Right lobe of liver (tissue), 6 donors: ENCODE data around the gene ZFAND2B. TPM values are rescaled to one million over a fixed set of nuclear protein-coding genes. Genes with fewer than 3 reads are reported as not detected.
"Not testable (repeated sequence)": the region's sequence is repeated elsewhere in the genome, so short reads cannot be mapped to it uniquely, and the experiment has no call there.

Source experiments
- ATAC-seq, 4 donors: fragments of 200-7000 bp; cut with Tn5 transposase; one replicate each; pipeline ENCODE4 v1.9.1; 2020; ENCODE audit warnings: mild to moderate bottlenecking in 4 of 4, moderate library complexity in 4 of 4
- DNase-seq, 3 donors: peaks; one replicate each; pipeline ENCODE4 v3.0.0-alpha.2; 2020
- H3K27ac ChIP-seq, 3 donors: fragments of 200-600 bp; one replicate each; pipeline ENCODE4 v1.8.0; 2022
- H3K27me3 ChIP-seq, 2 donors: fragments of 200-600 bp; one replicate each; pipeline ENCODE4 v1.8.0; 2022
- H3K36me3 ChIP-seq, 4 donors: fragments of 200-600 bp; sonication (generic) in 1 of 4; one replicate each; pipeline versions ENCODE4 v1.5.1 to v1.8.0; 2017 to 2022; ENCODE audit warnings: control low read depth in 1 of 4
- H3K4me1 ChIP-seq, 4 donors: fragments of 200-600 bp; sonication (generic) in 1 of 4; one replicate each; pipeline versions ENCODE4 v1.5.1 to v1.8.0; 2017 to 2022; ENCODE audit warnings: control low read depth in 1 of 4
- H3K4me3 ChIP-seq, 3 donors: fragments of 200-600 bp; one replicate each; pipeline ENCODE4 v1.8.0; 2022
- H3K9me3 ChIP-seq, 4 donors: fragments of 200-600 bp; sonication (generic) in 1 of 4; one replicate each; pipeline versions ENCODE4 v1.5.1 to v1.8.0; 2017 to 2022; ENCODE audit warnings: control low read depth in 1 of 4
- POLR2A ChIP-seq: fragments of 450-650 bp; IDR thresholded peaks from one replicate; pipeline ENCODE4 v1.6.1; 2017; ENCODE audit warnings: antibody characterized with exemption, mild to moderate bottlenecking
- WGBS: methylation state at CpG from one replicate; pipeline ENCODE4 v1.1.6; 2018; ENCODE audit warnings: low coverage, low lambda C conversion rate; ENCODE audit not compliant: insufficient coverage; ENCODE audit errors: missing lambda C conversion rate; 5-methylcytosine and 5-hydroxymethylcytosine counted together
- intact Hi-C, 2 donors: fragments of 100-400 bp; cut with DNase I; formaldehyde crosslinking; loops; one replicate each; pipeline versions ENCODE4 v1.11.2 to v1.14.1; 2022
- total RNA-seq, 6 experiments: library from RNA; depleted of rRNA in 2 of 6; stranded (reverse); fragments of >200 nt in 2 of 6; fragmentation: NEBNext Ultra II Directional in 3 of 6; extraction: Animal tissue kit (Norgen Biotek cat#: 25700) in 3 of 6; gene quantifications; one replicate each; pipeline versions ENCODE4 v1.1.0 to v1.2.4, GENCODE V29; 2016 to 2023
- TF ChIP-seq, protein P1 (sequence below), 4 donors: fragments of 200-600 bp in 3 of 4; fragments of 450-650 bp in 1 of 4; IDR thresholded peaks; one replicate each; pipeline versions ENCODE4 v1.5.1 to v1.8.0; 2016 to 2022; ENCODE audit warnings: antibody characterized with exemption in 4 of 4, mild to moderate bottlenecking in 2 of 4
- donor health status: DM: no; HTN: yes; CAD: no.
- donor health status: DM: no; HTN: no; CAD: no.
- donor health status: DM: no; HTN: no; CAD: no.
- donor health status: DM: no; HTN: yes; CAD: no.
- donor health status: DM: no; HTN: yes; CAD: no.

The ZFAND2B gene
- total RNA-seq, 6 experiments from 2014 or later = 20.7 to 32.3 (median 28.8) TPM

GRCh38 chr2:219199470-219200211 lies 6.9 kb upstream of the ZFAND2B start:
- intact Hi-C loops = no loop called here
- DNase-seq (no peak), ATAC-seq (no peak)
- WGBS = 77% methylated on average over 12 of the region's 12 CpGs
- no peak overlapping the region for H3K27ac ChIP-seq
- H3K27me3 ChIP-seq = no peaks in the 10 kb centered on the region
- no peaks in the 10 kb centered on the region for H3K4me1 ChIP-seq
- H3K36me3 ChIP-seq = no peaks in the 10 kb centered on the region
- TF ChIP-seq, protein P1, sequence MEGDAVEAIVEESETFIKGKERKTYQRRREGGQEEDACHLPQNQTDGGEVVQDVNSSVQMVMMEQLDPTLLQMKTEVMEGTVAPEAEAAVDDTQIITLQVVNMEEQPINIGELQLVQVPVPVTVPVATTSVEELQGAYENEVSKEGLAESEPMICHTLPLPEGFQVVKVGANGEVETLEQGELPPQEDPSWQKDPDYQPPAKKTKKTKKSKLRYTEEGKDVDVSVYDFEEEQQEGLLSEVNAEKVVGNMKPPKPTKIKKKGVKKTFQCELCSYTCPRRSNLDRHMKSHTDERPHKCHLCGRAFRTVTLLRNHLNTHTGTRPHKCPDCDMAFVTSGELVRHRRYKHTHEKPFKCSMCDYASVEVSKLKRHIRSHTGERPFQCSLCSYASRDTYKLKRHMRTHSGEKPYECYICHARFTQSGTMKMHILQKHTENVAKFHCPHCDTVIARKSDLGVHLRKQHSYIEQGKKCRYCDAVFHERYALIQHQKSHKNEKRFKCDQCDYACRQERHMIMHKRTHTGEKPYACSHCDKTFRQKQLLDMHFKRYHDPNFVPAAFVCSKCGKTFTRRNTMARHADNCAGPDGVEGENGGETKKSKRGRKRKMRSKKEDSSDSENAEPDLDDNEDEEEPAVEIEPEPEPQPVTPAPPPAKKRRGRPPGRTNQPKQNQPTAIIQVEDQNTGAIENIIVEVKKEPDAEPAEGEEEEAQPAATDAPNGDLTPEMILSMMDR (IDR thresholded peaks at IDR 0.05) = no peak
- no peak for TF ChIP-seq POLR2A
- no peaks in the 10 kb centered on the region for H3K9me3 ChIP-seq
- no peak overlapping the region for H3K4me3 ChIP-seq

GRCh38 chr2:219200502-219201326 lies 5.9 kb upstream of the ZFAND2B start:
- 59% methylated on average over 8 of the region's 26 CpGs for WGBS
- H3K9me3 ChIP-seq, ATAC-seq, H3K27me3 ChIP-seq, intact Hi-C loops, H3K27ac ChIP-seq, DNase-seq, H3K4me1 ChIP-seq, H3K36me3 ChIP-seq, H3K4me3 ChIP-seq: not testable (repeated sequence)

GRCh38 chr2:219201331-219201730 lies 5.3 kb upstream of the ZFAND2B start:
- H3K9me3 ChIP-seq, H3K36me3 ChIP-seq, H3K27ac ChIP-seq, DNase-seq, intact Hi-C loops, H3K4me1 ChIP-seq, H3K27me3 ChIP-seq, ATAC-seq, H3K4me3 ChIP-seq: not testable (repeated sequence)
- WGBS = 100% methylated on average over 1 of the region's 21 CpGs

GRCh38 chr2:219204425-219205164 lies 2.0 kb upstream of the ZFAND2B start:
- DNase-seq (peak in 1 of 3 donors; percentile 34), ATAC-seq (no peak)
- no peak for TF ChIP-seq POLR2A
- TF ChIP-seq, protein P1 (IDR thresholded peaks at IDR 0.05) = no peak
- Histone ChIP-seq H3K9me3 (no peaks in the 10 kb centered on the region), H3K4me3 (no peak overlapping the region), H3K27me3 (no peaks in the 10 kb centered on the region), H3K36me3 (peaks cover 0 to 10% (median 5%) of the 10 kb centered on the region in 4 donors), H3K27ac (no peak overlapping the region), H3K4me1 (peaks cover 0 to 24% (median 8%) of the 10 kb centered on the region in 4 donors)
- intact Hi-C loops = loop anchor here in 1 of 2 donors (5.0 kb wide), 1 partner anchor 32 kb away; the partner anchor contains the start of gene SLC23A3
- 93% methylated on average over 7 of the region's 7 CpGs for WGBS

DNA sequence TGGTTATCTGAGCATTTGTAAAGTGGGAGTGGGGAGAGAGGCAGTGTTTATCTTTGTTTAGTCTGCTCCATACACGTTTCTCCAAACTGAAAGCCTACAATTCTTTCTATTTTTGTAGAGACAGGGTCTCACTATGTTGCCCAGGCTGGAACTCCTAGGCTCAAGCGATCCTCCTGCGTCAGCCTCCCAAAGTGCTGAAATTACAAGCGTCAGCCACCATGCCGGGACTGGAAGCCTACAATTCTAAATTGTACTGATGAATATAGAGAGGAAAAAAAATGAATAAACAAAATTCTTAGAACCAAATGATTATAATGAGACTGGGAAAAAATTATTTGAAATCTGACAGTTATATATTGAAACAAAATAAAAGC lies 1.4 kb upstream of the ZFAND2B start:
- TF ChIP-seq, protein P1 (IDR thresholded peaks at IDR 0.05) = no peak
- DNase-seq (no peak), ATAC-seq (no peak)
- H3K9me3 ChIP-seq = no peaks in the 10 kb centered on the region
- no peak overlapping the region for H3K27ac ChIP-seq
- peaks cover 0 to 24% (median 8%) of the 10 kb centered on the region in 4 donors for H3K4me1 ChIP-seq
- H3K4me3 ChIP-seq = no peak overlapping the region
- WGBS = 89% methylated on average over 5 of the region's 5 CpGs
- H3K27me3 ChIP-seq = no peaks in the 10 kb centered on the region
- intact Hi-C loops = loop anchor here in 1 of 2 donors (5.0 kb wide), 1 partner anchor 33 kb away; the partner anchor contains the start of gene SLC23A3
- peaks cover 0 to 16% (median 5%) of the 10 kb centered on the region in 4 donors for H3K36me3 ChIP-seq
